Gastroesophageal sphincter (tissue), 4 donors: ENCODE data around the gene BEND2. TPM values are rescaled to one million over a fixed set of nuclear protein-coding genes. Genes with fewer than 3 reads are reported as not detected.

ENCODE experiments used
- ATAC-seq: fragments of 150-250 bp; one replicate; pipeline ENCODE4 v1.9.1; 2016; ENCODE audit warnings: mild to moderate bottlenecking, moderate library complexity
- H3K27ac ChIP-seq, 4 donors: fragments of 200-600 bp; sonication (generic) in 3 of 4; 1 replicate in 3 of 4; 2 replicates in 1 of 4; pipeline ENCODE4 v1.5.1; 2016 to 2019
- H3K27me3 ChIP-seq: fragments of 200-600 bp; sonication (generic); one replicate; pipeline ENCODE4 v1.5.1; 2019
- H3K36me3 ChIP-seq, 2 donors: fragments of 200-600 bp; sonication (generic); one replicate each; pipeline ENCODE4 v1.5.1; 2019; ENCODE audit warnings: control low read depth in 1 of 2
- H3K4me1 ChIP-seq, 3 donors: fragments of 200-600 bp; sonication (generic); 1 replicate in 2 of 3; 2 replicates in 1 of 3; pipeline ENCODE4 v1.5.1; 2016 to 2019; ENCODE audit warnings: control low read depth in 2 of 3
- H3K4me3 ChIP-seq, 2 donors: fragments of 200-600 bp; sonication (generic); one replicate each; pipeline ENCODE4 v1.5.1; 2019; ENCODE audit warnings: mild to moderate bottlenecking in 1 of 2, moderate library complexity in 1 of 2
- H3K9me3 ChIP-seq, 3 donors: fragments of 200-600 bp; sonication (generic); one replicate each; pipeline ENCODE4 v1.5.1; 2017 to 2019; ENCODE audit warnings: control low read depth in 2 of 3
- EP300 ChIP-seq: sonication (generic); formaldehyde crosslinking; IDR thresholded peaks from one replicate; pipeline ENCODE4 v1.6.1; 2017; ENCODE audit warnings: antibody characterized with exemption, mild to moderate bottlenecking
- POLR2A ChIP-seq, 2 donors: fragments of 450-650 bp; IDR thresholded peaks; one replicate each; pipeline ENCODE4 v1.6.1; 2017; ENCODE audit warnings: antibody characterized with exemption in 2 of 2, mild to moderate bottlenecking in 2 of 2, moderate library complexity in 1 of 2
- POLR2AphosphoS5 ChIP-seq: sonication (generic); formaldehyde crosslinking; IDR thresholded peaks from one replicate; pipeline ENCODE4 v1.6.1; 2017; ENCODE audit warnings: antibody characterized with exemption
- WGBS, 2 donors: methylation state at CpG; one replicate each; pipeline ENCODE4 v1.1.5; 2018; ENCODE audit warnings: low coverage in 1 of 2; 5-methylcytosine and 5-hydroxymethylcytosine counted together
- total RNA-seq, 4 donors: library from RNA; depleted of rRNA; stranded (reverse); fragments of >200 nt; gene quantifications; one replicate each; pipeline ENCODE4 v1.1.0, GENCODE V29; 2016
- TF ChIP-seq, protein P1 (sequence below), 4 experiments: fragments of 200-600 bp in 2 of 4; fragments of 450-650 bp in 2 of 4; sonication (generic) in 1 of 4; IDR thresholded peaks; one replicate each; pipeline ENCODE4 v1.5.1; 2017 to 2019; ENCODE audit warnings: antibody characterized with exemption in 4 of 4, mild to moderate bottlenecking in 2 of 4, moderate library complexity in 2 of 4

BEND2 gene
- total RNA-seq, 4 donors from 2014 or later: not detected

DNA sequence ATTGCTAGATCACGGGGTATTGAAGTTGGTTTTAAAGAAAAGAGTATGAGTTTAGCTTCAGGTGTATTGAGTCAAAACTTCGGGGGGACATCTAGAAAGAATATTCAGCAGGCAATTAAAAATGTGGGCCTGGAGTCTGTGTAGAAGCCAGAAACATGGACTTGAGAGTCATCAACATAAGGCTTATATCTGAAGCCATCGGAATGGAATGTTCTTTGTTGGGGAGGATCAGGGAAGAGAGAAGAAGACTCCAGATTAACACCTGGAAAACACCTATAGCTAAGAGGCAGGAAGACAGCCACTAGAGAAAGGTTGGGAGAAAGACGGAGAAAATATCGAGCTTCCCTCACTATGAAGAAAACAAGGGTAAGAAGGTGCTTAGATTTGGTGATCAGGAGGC, 69.5 kb downstream of the BEND2 start:
- no peaks in the 10 kb centered on the region for H3K9me3 ChIP-seq
- no peak for ATAC-seq
- WGBS, 2 donors: 70 to 75% methylated on average over 3 to 5 of the region's 5 CpGs

DNA sequence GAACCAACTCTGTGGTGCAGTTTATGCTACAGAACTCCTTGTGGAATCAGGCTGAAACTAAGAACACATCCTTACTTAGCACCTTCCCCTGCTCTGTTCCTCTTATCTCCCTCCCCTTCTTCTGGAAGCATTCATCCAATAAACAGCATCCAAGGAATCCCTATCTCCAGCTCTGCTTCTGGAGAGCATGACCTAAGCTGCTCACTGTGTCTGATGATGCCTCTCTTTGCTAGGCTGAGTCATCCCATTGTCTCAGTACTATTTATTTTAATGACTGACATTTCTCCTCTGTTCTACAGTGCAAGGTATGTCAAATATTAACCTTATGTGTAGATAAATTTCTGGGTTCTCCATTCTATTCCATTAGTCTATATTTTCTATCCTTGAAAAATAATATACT, 71.2 kb downstream of the BEND2 start:
- TF ChIP-seq POLR2A (IDR thresholded peaks at IDR 0.05) (no peak), POLR2AphosphoS5 (no peak), EP300 (no peak)
- TF ChIP-seq, protein P1, sequence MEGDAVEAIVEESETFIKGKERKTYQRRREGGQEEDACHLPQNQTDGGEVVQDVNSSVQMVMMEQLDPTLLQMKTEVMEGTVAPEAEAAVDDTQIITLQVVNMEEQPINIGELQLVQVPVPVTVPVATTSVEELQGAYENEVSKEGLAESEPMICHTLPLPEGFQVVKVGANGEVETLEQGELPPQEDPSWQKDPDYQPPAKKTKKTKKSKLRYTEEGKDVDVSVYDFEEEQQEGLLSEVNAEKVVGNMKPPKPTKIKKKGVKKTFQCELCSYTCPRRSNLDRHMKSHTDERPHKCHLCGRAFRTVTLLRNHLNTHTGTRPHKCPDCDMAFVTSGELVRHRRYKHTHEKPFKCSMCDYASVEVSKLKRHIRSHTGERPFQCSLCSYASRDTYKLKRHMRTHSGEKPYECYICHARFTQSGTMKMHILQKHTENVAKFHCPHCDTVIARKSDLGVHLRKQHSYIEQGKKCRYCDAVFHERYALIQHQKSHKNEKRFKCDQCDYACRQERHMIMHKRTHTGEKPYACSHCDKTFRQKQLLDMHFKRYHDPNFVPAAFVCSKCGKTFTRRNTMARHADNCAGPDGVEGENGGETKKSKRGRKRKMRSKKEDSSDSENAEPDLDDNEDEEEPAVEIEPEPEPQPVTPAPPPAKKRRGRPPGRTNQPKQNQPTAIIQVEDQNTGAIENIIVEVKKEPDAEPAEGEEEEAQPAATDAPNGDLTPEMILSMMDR (IDR thresholded peaks at IDR 0.05): no peak
- no peak overlapping the region for H3K27ac ChIP-seq
- ATAC-seq: no peak

More for the DNA sequence above, 69.5 kb downstream of the BEND2 start:
- no peaks in the 10 kb centered on the region for H3K36me3 ChIP-seq
- TF ChIP-seq, protein P1 (IDR thresholded peaks at IDR 0.05): no peak
- TF ChIP-seq POLR2AphosphoS5: no peak
- no peak for TF ChIP-seq POLR2A (IDR thresholded peaks at IDR 0.05)
- TF ChIP-seq EP300: no peak
- no peak overlapping the region for H3K27ac ChIP-seq
- no peak overlapping the region for H3K4me3 ChIP-seq
- no peaks in the 10 kb centered on the region for H3K4me1 ChIP-seq
- H3K27me3 ChIP-seq: no peaks in the 10 kb centered on the region

DNA sequence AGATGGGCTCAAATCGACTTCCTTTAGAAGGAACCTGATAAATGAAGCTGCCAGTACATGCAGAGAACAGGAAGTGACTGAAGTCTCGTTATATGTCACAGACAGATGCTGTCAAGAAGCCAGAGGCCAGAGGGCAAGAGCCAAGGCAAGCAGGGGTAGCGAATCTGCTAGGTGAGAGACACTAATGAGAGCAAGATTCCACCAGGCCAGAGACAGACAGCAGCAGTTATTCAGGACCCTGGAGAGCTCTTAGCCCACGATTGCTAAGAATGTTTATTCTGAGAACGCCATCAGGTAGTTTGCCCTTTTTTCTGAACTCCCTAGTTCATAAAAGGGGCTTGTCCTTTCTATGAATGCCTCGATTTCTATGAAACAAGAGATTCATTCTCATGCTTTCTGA, 73.7 kb downstream of the BEND2 start:
- no peak overlapping the region for H3K4me3 ChIP-seq
- WGBS, 2 donors: 15 to 20% methylated on average over 2 to 6 of the region's 6 CpGs
- no peak for TF ChIP-seq EP300
- no peak for TF ChIP-seq POLR2AphosphoS5
- no peak for TF ChIP-seq POLR2A (IDR thresholded peaks at IDR 0.05)
- TF ChIP-seq, protein P1 (IDR thresholded peaks at IDR 0.05): no peak
- ATAC-seq: no peak
- H3K27me3 ChIP-seq: no peaks in the 10 kb centered on the region
- no peak overlapping the region for H3K27ac ChIP-seq
- H3K36me3 ChIP-seq: no peaks in the 10 kb centered on the region
- no peaks in the 10 kb centered on the region for H3K9me3 ChIP-seq
- no peaks in the 10 kb centered on the region for H3K4me1 ChIP-seq

More for the DNA sequence above, 71.2 kb downstream of the BEND2 start:
- Histone ChIP-seq H3K4me1 (no peaks in the 10 kb centered on the region), H3K27me3 (no peaks in the 10 kb centered on the region), H3K4me3 (no peak overlapping the region), H3K9me3 (no peaks in the 10 kb centered on the region), H3K36me3 (no peaks in the 10 kb centered on the region)

DNA sequence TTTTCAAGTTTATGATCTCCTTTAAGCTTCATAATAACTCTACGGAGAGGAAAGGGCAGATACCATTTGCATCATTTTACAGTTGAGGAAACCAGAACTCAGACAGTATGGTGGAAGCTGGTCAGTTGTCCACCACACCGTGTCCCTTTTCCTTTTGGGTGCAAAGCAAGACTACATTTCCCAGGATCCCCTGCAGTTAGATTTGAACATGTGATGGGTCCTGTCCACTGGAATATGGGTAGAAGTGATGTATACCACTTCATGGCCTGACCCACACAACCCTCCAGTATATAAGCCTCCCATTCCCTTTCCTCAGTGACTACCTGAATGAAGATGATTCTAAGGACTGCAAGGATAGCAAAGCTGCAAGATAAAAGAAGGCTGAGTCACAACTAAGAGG, 74.7 kb downstream of the BEND2 start:
- no peak overlapping the region for H3K4me3 ChIP-seq
- H3K9me3 ChIP-seq: no peaks in the 10 kb centered on the region
- no peaks in the 10 kb centered on the region for H3K27me3 ChIP-seq
- TF ChIP-seq, protein P1 (IDR thresholded peaks at IDR 0.05): no peak
- TF ChIP-seq EP300: no peak
- TF ChIP-seq POLR2AphosphoS5: no peak
- no peak for TF ChIP-seq POLR2A (IDR thresholded peaks at IDR 0.05)
- ATAC-seq: no peak
- H3K4me1 ChIP-seq: no peaks in the 10 kb centered on the region
- WGBS, 2 donors: 69 to 84% methylated on average over 2 of the region's 2 CpGs
- H3K27ac ChIP-seq: no peak overlapping the region
- no peaks in the 10 kb centered on the region for H3K36me3 ChIP-seq

DNA sequence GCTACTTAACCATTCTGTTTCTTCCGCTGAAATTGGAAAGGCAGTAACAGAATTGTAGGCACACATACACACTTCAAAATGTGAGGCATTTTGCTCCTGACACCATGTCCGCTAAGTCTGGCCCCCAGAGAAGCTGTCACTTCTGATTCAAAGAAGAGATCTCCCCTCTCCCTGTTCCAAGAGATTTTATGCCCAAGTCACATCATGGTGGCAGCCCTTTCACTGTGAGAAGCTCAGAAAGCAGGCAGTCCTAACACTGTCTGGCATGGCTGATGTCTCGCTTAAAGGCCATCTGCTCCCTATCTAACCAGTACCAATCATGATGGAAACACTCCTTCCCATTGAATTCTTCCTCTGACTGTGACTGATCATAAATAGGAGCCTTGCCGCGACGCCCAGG, 83.9 kb downstream of the BEND2 start:
- Histone ChIP-seq H3K36me3 (no peaks in the 10 kb centered on the region), H3K27ac (no peak overlapping the region), H3K27me3 (no peaks in the 10 kb centered on the region), H3K9me3 (no peaks in the 10 kb centered on the region), H3K4me1 (no peaks in the 10 kb centered on the region), H3K4me3 (no peak overlapping the region)
- 78 to 93% methylated on average over 5 to 6 of the region's 6 CpGs for WGBS, 2 donors
- no peak for ATAC-seq
- TF ChIP-seq POLR2A (IDR thresholded peaks at IDR 0.05) (no peak), EP300 (no peak), POLR2AphosphoS5 (no peak)
- TF ChIP-seq, protein P1 (IDR thresholded peaks at IDR 0.05): no peak
